Nephron progenitor cell (in vitro differentiated cells): ENCODE measurements around the gene ORC5.

ENCODE experiments used
- DNase-seq: peaks from one replicate; pipeline ENCODE4 v3.0.0; 2021
- H3K27ac Mint-ChIP-seq: 2 replicates; pipeline ENCODE4 v1.8.0; 2021; ENCODE audit warnings: mild to moderate bottlenecking, moderate library complexity, mixed read lengths
- H3K27me3 Mint-ChIP-seq: 2 replicates; pipeline ENCODE4 v1.8.0; 2021; ENCODE audit warnings: mild to moderate bottlenecking, low read depth, mixed read lengths; ENCODE audit not compliant: poor library complexity
- H3K36me3 Mint-ChIP-seq: 2 replicates; pipeline ENCODE4 v1.8.0; 2021; ENCODE audit warnings: low read depth, mixed read lengths
- H3K4me1 Mint-ChIP-seq: 2 replicates; pipeline ENCODE4 v1.8.0; 2021; ENCODE audit warnings: mixed read lengths
- H3K4me3 Mint-ChIP-seq: 2 replicates; pipeline ENCODE4 v1.8.0; 2021; ENCODE audit warnings: mild to moderate bottlenecking, moderate library complexity, mixed read lengths
- H3K9me3 Mint-ChIP-seq: 2 replicates; pipeline ENCODE4 v1.8.0; 2021; ENCODE audit warnings: mild to moderate bottlenecking, moderate library complexity, mixed read lengths
- TF ChIP-seq, protein P1 (sequence below): fragments of 200-600 bp; sonication (generic); IDR thresholded peaks from 2 replicates; pipeline ENCODE4 v1.5.0; 2021; ENCODE audit warnings: antibody characterized with exemption

Gene ORC5

DNA sequence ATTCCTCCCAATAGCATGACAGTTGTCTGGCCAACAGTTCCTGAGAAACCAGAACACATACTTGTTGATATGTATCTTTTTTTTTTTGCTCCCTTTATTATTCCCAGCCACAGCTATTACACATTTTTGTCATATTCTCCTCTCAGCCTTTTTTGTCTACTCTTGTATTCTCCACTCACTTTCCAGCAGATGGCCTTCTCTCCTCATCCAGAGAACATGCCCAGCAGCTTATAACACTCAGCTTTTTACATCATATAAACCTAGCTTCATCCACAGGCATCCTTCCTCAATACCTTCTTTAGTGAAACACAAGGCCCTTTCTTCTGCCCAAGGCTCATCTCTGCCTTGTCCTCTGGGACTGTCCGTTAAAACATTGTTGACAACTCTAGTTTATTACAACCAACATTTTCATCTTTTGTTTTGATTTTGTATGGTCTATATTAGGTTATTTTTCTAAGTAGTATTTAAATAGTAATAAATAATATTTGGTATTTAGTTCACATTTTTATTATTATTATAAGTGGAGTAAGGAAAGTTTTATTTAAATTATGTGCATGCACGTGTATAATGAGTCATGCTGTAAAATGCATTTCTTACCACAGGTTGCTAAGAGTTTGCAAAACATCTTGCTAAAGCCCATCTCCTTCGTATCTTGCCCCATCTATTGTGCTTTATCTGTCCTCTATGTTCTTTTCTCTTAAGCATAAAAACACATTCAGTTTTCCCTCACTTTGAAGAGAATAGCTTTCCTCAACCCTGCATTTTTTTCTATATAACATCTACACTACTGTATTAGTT, 101.5 kb downstream of the ORC5 start:
- TF ChIP-seq, protein P1, sequence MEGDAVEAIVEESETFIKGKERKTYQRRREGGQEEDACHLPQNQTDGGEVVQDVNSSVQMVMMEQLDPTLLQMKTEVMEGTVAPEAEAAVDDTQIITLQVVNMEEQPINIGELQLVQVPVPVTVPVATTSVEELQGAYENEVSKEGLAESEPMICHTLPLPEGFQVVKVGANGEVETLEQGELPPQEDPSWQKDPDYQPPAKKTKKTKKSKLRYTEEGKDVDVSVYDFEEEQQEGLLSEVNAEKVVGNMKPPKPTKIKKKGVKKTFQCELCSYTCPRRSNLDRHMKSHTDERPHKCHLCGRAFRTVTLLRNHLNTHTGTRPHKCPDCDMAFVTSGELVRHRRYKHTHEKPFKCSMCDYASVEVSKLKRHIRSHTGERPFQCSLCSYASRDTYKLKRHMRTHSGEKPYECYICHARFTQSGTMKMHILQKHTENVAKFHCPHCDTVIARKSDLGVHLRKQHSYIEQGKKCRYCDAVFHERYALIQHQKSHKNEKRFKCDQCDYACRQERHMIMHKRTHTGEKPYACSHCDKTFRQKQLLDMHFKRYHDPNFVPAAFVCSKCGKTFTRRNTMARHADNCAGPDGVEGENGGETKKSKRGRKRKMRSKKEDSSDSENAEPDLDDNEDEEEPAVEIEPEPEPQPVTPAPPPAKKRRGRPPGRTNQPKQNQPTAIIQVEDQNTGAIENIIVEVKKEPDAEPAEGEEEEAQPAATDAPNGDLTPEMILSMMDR = no peak
- Mint-ChIP-seq H3K27me3 (peaks cover 12% of the 10 kb centered on the region), H3K27ac (no peak overlapping the region), H3K36me3 (no peaks in the 10 kb centered on the region), H3K9me3 (peaks cover 3% of the 10 kb centered on the region), H3K4me3 (no peak overlapping the region), H3K4me1 (no peaks in the 10 kb centered on the region)
- no peak for DNase-seq

DNA sequence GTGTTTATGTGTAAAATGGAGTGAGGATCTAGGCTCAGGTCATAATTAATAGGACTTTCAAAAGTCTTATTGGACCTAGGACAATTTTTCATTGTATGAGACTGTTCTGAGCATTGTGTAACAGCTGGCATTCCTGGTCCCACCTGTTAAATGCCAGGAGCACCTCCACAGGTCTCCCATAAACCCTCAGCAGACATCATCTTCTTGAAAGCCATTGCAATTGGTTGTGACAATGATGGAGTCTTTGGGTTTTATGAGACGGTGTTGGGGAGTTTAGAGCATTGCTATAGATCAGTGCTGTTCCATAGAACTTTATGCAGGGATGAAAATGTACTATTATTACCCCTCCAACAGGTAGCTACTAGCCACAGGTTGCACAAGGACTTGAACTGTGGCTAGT, 108.9 kb downstream of the ORC5 start:
- Mint-ChIP-seq H3K36me3 (no peaks in the 10 kb centered on the region), H3K4me3 (no peak overlapping the region), H3K4me1 (no peaks in the 10 kb centered on the region), H3K9me3 (no peaks in the 10 kb centered on the region), H3K27ac (no peak overlapping the region), H3K27me3 (peaks cover 3% of the 10 kb centered on the region)
- DNase-seq = no peak
- TF ChIP-seq, protein P1 = no peak

DNA sequence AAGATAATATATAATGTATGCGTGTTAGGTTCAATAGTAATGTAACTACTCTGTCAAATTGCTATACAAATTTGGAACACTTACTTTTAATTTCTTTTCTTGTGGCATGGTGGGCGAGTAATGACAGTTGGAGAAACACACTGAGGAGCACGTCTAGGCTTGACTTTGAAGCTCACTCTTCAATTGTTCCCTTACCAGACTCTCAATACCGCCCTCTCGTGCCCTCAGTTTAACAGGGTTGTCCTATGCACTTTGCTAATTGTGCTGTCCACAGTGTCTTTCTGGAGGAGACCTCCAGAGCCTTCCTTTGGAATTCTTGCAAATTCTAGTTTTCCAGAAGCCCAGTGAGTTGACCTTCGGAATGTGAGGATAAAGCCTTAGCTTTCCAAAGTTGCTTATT, 111.1 kb downstream of the ORC5 start:
- Mint-ChIP-seq H3K27ac (no peak overlapping the region), H3K27me3 (no peaks in the 10 kb centered on the region), H3K9me3 (no peaks in the 10 kb centered on the region), H3K36me3 (no peaks in the 10 kb centered on the region), H3K4me3 (no peak overlapping the region), H3K4me1 (no peaks in the 10 kb centered on the region)
- DNase-seq = no peak
- TF ChIP-seq, protein P1 = no peak

DNA sequence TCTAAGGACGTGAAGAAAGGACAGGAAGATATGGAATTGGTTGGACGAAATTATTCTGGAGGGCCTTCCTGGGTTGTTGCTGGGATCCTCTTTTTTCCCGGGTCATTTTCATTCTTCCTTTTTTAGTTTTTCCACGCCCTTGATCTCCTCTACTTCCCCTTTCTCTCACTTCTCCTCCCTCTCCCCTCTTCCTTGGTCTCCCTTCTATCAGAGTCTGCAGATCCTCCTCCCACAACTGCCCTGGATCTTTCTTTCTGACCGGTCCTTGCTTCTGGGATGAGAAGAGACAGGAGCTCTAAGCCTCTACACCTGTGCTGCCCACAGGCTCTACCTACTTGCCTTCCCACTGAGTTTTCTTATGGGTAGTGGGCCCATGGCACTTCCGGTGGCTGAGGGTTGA, 114.7 kb downstream of the ORC5 start:
- no peaks in the 10 kb centered on the region for H3K36me3 Mint-ChIP-seq

DNA sequence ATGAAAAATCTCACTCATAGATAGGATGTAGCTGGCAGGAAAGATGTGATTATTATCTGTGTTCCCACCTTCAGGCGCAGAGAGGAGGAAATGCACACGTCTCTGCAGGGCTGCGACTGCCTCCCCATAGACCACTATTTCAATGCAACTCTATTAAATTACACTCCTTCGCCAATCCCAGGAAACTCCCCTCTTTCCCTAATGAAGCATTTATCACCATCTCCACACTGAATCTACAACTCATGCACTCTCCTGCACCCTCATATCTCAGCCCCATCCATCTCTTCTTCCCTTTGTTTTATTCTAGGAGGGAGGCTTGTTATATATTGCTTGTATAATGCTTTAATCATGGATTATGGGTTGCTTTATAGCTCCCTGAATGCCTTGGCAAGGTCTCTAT, 116.6 kb downstream of the ORC5 start:
- Mint-ChIP-seq H3K9me3 (no peaks in the 10 kb centered on the region), H3K4me3 (no peak overlapping the region), H3K4me1 (peaks cover 10% of the 10 kb centered on the region), H3K27ac (no peak overlapping the region), H3K36me3 (no peaks in the 10 kb centered on the region), H3K27me3 (peaks cover 4% of the 10 kb centered on the region)
- DNase-seq = no peak
- TF ChIP-seq, protein P1 = no peak

More for the DNA sequence above, 114.7 kb downstream of the ORC5 start:
- TF ChIP-seq, protein P1 = no peak
- Mint-ChIP-seq H3K4me1 (peaks cover 10% of the 10 kb centered on the region), H3K4me3 (no peak overlapping the region), H3K27ac (no peak overlapping the region), H3K9me3 (no peaks in the 10 kb centered on the region), H3K27me3 (peaks cover 4% of the 10 kb centered on the region)
- no peak for DNase-seq

DNA sequence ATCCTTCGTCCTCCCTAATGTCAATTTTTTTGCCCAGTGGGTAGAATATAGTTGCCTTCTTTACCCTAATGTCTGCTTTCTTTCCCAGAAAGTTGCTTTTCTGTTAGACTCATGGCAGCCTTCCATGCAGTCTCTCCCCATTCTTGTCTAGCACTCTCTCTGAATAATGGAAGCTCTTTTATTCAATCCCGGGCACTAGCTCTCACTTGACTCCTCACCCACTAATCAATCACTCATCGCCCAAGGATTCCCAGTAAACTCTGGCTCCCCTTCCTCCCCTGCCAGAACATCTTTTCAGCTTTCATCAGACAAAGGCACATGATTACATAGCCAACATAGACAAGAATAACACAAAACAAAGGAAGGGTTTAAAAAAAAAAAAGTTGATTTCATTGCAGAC, 118.2 kb downstream of the ORC5 start:
- Mint-ChIP-seq H3K36me3 (no peaks in the 10 kb centered on the region), H3K4me3 (no peak overlapping the region), H3K9me3 (peaks cover 5% of the 10 kb centered on the region), H3K27ac (no peak overlapping the region), H3K27me3 (peaks cover 8% of the 10 kb centered on the region), H3K4me1 (peaks cover 10% of the 10 kb centered on the region)
- TF ChIP-seq, protein P1 = no peak
- no peak for DNase-seq
